ENCODE data around the gene CDH2.

Gene CDH2

GRCh38 chr18:28127228-28127627 is 49.7 kb downstream of the CDH2 start:
- H3K4me1 Mint-ChIP-seq (ENCODE audit: low read depth), result no peaks in the 10 kb centered on the region
- no peaks in the 10 kb centered on the region for H3K27me3 Mint-ChIP-seq (ENCODE audit: low read depth)
- no peak overlapping the region for H3K27ac Mint-ChIP-seq
- no peaks in the 10 kb centered on the region for H3K9me3 Mint-ChIP-seq
- H3K36me3 Mint-ChIP-seq (ENCODE audit: low read depth), result no peaks in the 10 kb centered on the region
- no peak overlapping the region for H3K4me3 Mint-ChIP-seq

GRCh38 chr18:28126768-28127167 is 50.2 kb downstream of the CDH2 start:
- H3K4me3 Mint-ChIP-seq, result no peak overlapping the region
- H3K36me3 Mint-ChIP-seq (ENCODE audit: low read depth), result no peaks in the 10 kb centered on the region
- no peaks in the 10 kb centered on the region for H3K9me3 Mint-ChIP-seq

GRCh38 chr18:28125051-28125450 is 51.9 kb downstream of the CDH2 start:
- H3K36me3 Mint-ChIP-seq (ENCODE audit: low read depth), result no peaks in the 10 kb centered on the region
- no peaks in the 10 kb centered on the region for H3K4me1 Mint-ChIP-seq (ENCODE audit: low read depth)
- H3K4me3 Mint-ChIP-seq, result no peak overlapping the region
- no peaks in the 10 kb centered on the region for H3K27me3 Mint-ChIP-seq (ENCODE audit: low read depth)
- H3K9me3 Mint-ChIP-seq, result no peaks in the 10 kb centered on the region
- no peak overlapping the region for H3K27ac Mint-ChIP-seq

More at GRCh38 chr18:28126768-28127167, 50.2 kb downstream of the CDH2 start:
- no peak overlapping the region for H3K27ac Mint-ChIP-seq
- H3K27me3 Mint-ChIP-seq (ENCODE audit: low read depth), result no peaks in the 10 kb centered on the region
- H3K4me1 Mint-ChIP-seq (ENCODE audit: low read depth), result no peaks in the 10 kb centered on the region

DNA sequence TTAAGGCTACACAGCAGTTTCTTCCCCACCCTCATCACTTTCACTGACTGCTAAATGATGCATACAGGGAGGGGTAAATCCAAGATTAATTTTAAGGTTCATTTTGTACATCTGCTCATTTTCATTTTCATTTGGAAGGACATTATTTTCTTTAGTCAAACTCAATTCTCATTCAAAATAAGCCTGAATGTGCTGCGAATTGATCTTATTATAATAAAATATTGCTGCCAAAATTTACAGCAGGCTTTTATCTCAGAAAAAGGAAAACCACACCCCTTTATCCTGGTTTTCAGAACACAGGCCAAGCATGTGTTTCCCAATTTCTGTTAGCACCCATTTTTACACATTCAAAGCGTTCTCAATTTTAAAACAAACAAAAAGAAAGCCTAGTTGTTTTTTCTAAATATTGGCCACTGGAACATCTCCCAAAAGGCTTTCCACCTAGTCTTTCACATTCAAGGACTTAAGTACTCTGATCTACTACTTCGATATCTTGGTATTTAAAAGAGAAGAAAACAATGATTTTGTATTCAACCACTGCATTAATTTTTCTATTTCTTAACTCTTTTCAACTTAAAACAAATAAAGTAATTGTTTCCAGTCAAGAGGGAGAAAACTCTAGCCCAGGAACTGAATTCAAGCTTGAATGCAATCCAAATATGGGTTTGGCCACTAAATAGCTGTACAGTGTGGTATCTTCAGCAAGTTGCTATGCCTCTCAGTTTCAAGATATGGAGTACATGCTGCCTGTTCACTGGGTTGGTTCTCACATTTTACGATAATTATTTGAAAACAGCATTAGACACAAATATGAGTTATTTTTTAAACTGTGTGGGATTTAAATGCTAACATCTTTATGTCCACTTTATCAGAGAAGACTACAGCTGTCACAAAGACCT is 52.5 kb downstream of the CDH2 start:
- Mint-ChIP-seq H3K27me3 (ENCODE audit: low read depth) (no peaks in the 10 kb centered on the region), H3K27ac (no peak overlapping the region), H3K4me1 (ENCODE audit: low read depth) (no peaks in the 10 kb centered on the region), H3K4me3 (no peak overlapping the region), H3K9me3 (no peaks in the 10 kb centered on the region), H3K36me3 (ENCODE audit: low read depth) (no peaks in the 10 kb centered on the region)

DNA sequence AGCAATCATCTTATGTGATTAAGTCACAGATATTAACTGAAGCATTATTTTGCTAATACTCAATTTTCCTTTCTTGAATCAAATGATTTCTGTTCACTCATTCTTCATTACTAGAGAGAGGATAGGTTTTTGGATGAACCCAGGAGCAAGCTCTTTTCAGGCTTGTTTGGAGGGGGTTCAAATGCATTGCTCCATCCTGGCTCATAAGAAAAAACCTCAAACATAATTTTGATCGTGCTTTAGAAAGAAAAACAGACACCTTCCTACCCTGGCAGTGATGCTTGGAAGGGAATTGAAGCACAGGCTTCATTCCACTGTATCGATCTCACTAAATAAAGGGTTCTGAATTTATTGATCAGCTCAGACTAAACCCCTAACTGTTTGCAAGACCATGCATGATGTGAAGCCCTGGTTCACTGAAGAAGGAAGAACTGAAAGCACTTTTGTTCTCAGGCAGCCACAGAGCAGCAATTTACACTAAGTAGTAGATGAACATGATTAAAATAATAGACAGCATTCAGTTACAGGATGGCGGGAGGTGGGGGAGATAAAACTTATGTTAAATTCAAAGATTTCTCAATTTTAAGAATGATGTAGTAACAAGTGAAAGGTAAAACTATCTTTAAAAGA is 53.4 kb downstream of the CDH2 start:
- Mint-ChIP-seq H3K27me3 (ENCODE audit: low read depth) (no peaks in the 10 kb centered on the region), H3K4me1 (ENCODE audit: low read depth) (no peaks in the 10 kb centered on the region), H3K4me3 (no peak overlapping the region), H3K9me3 (no peaks in the 10 kb centered on the region), H3K36me3 (ENCODE audit: low read depth) (no peaks in the 10 kb centered on the region), H3K27ac (no peak overlapping the region)

DNA sequence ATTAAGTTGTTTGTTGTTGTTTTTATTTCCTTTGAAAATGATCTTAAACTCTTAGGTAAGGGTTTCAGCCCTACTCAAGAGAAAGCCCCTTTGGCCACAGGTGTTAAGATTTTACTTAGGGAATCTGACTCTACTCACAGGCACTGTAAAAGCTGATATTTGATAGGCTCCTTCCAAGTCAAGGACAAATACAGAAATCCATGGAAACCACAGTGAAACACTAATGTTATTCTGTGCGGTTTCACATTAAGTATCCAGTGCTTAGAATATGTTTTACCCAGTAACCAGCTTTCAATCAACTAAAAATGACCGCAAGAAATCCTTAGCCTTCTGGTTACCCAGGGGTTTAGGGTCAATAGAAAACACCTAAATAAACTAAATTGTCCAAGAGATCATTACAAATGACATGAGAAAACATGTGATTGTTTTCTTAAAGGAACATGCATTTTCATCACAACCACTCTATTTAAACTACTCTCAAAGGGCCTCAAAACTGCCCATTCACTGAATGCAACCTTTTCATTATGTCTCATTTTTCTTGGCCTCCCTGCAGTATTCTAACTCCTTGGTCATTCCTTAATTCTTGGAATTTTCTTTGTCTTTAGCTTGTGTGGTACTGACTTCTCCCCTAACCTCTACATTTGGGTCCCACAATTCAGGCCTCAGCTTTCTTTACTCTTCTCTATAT is 56.0 kb downstream of the CDH2 start:
- no peak overlapping the region for H3K4me3 Mint-ChIP-seq
- H3K9me3 Mint-ChIP-seq, result no peaks in the 10 kb centered on the region
- H3K27ac Mint-ChIP-seq, result no peak overlapping the region
- no peaks in the 10 kb centered on the region for H3K36me3 Mint-ChIP-seq (ENCODE audit: low read depth)
- no peaks in the 10 kb centered on the region for H3K4me1 Mint-ChIP-seq (ENCODE audit: low read depth)
- no peaks in the 10 kb centered on the region for H3K27me3 Mint-ChIP-seq (ENCODE audit: low read depth)

DNA sequence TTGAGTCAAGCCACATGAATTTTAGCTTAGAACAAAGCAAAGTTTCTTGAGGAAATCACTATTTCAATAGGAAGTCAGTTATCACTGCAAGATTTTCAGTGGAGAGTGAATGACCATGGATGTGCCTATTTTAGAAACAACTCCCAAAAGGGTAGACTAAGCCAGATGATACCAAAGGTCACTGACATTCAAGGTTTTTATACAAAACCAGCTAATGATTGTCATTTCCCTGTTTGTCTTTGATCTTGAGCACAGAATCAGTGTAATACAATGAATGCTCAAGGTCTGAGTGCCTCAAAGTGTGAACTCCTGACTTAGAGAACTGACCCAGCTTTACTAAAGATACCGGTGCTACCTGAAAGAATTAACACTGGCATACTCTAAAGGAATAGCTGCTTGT is 60.5 kb downstream of the CDH2 start:
- Mint-ChIP-seq H3K27me3 (ENCODE audit: low read depth) (no peaks in the 10 kb centered on the region), H3K27ac (no peak overlapping the region), H3K9me3 (no peaks in the 10 kb centered on the region), H3K36me3 (ENCODE audit: low read depth) (no peaks in the 10 kb centered on the region), H3K4me3 (no peak overlapping the region), H3K4me1 (ENCODE audit: low read depth) (no peaks in the 10 kb centered on the region)

DNA sequence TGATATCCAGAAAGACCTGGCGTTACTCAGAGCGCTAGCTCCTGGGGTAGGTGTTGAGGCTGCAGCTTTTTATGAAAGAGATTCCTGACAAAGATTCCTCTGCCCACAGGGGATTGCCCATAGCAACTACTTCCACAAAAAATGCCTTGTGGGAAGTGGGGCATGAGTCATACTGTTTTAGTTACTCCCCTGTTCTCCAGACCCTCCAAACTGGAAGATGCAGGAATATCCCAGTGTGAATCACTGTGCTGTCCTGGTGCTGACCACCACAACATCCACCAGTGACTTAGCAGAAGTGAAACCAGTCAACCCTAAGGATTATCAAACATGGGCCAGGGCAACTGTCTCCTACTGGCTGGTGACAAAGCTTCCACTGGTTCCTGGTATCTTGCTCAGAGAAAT is 61.8 kb downstream of the CDH2 start:
- Mint-ChIP-seq H3K4me1 (ENCODE audit: low read depth) (no peaks in the 10 kb centered on the region), H3K27me3 (ENCODE audit: low read depth) (no peaks in the 10 kb centered on the region), H3K27ac (no peak overlapping the region), H3K36me3 (ENCODE audit: low read depth) (no peaks in the 10 kb centered on the region), H3K4me3 (no peak overlapping the region), H3K9me3 (no peaks in the 10 kb centered on the region)

DNA sequence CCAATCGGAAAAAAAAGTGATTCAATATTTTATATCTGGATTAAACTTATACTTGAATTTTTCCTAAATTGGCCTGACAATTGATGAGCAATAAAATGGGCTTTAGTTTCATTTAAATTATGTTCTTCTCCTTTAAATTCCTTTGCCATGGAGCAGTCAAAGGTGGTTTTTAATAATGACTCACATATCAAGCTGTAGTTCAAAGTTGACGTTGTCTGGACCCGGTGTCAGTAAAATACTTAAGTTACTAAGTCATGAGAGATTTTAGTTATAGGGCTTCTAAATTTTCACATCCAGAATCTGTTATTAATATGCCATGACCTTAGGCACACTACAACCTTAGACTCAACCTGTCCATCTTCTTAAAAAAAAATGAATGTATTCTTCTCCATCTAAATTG is 62.5 kb downstream of the CDH2 start:
- Mint-ChIP-seq H3K9me3 (no peaks in the 10 kb centered on the region), H3K27me3 (ENCODE audit: low read depth) (no peaks in the 10 kb centered on the region), H3K4me3 (no peak overlapping the region), H3K4me1 (ENCODE audit: low read depth) (no peaks in the 10 kb centered on the region), H3K36me3 (ENCODE audit: low read depth) (no peaks in the 10 kb centered on the region), H3K27ac (no peak overlapping the region)

- Mint-ChIP-seq H3K36me3 (ENCODE audit: low read depth) (no peaks in the 10 kb centered on the region), H3K4me3 (no peak overlapping the region), H3K27ac (no peak overlapping the region), H3K9me3 (no peaks in the 10 kb centered on the region), H3K4me1 (ENCODE audit: low read depth) (no peaks in the 10 kb centered on the region), H3K27me3 (ENCODE audit: low read depth) (no peaks in the 10 kb centered on the region)
Measured at GRCh38 chr18:28113271-28114029, 63.5 kb downstream of the CDH2 start.

GRCh38 chr18:28112056-28112470 is 64.9 kb downstream of the CDH2 start:
- Mint-ChIP-seq H3K27ac (no peak overlapping the region), H3K9me3 (no peaks in the 10 kb centered on the region), H3K27me3 (ENCODE audit: low read depth) (no peaks in the 10 kb centered on the region), H3K4me1 (ENCODE audit: low read depth) (no peaks in the 10 kb centered on the region), H3K4me3 (no peak overlapping the region), H3K36me3 (ENCODE audit: low read depth) (no peaks in the 10 kb centered on the region)

- H3K27me3 Mint-ChIP-seq (ENCODE audit: low read depth), result no peaks in the 10 kb centered on the region
- H3K4me1 Mint-ChIP-seq (ENCODE audit: low read depth), result no peaks in the 10 kb centered on the region
- H3K27ac Mint-ChIP-seq, result no peak overlapping the region
- no peak overlapping the region for H3K4me3 Mint-ChIP-seq
- no peaks in the 10 kb centered on the region for H3K9me3 Mint-ChIP-seq
- no peaks in the 10 kb centered on the region for H3K36me3 Mint-ChIP-seq (ENCODE audit: low read depth)
Measured at GRCh38 chr18:28110924-28111323, 66.0 kb downstream of the CDH2 start.

DNA sequence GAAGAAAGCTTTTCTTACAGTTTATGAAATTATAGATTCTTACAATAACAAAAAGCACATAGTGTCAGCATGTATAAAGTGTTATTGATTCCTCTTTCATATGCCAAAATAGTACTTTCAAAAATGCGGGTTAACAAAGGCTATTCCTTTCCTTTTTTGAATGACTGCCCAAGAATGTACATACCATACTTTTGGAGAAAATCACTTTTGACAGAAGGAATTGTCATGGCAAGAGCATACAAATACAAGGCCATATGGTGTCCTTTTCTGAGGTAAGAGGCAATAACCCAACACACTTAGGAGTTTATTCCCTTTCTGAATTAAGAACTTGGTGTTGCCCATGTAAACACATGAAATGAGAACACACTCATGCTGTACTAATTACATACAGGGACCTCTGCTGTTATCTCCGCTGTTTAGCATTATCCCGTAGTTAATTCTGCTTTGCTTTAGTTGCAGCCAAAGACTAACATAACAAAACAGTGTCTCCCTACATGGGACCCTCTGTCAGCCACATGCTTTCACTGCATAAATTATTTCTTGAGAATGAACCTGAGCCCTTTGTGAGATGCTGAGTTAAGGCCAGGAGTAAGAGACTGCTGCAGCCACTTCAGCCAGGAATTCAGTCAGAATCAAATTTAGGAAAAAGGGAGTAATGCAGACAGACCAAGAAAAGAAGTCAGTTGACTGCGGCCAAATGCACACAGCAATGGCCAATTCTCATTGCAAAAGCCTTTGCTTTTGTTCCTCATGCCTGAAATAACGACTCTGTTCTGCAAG is 67.0 kb downstream of the CDH2 start:
- H3K27ac Mint-ChIP-seq, result no peak overlapping the region
- H3K4me3 Mint-ChIP-seq, result no peak overlapping the region
- no peaks in the 10 kb centered on the region for H3K36me3 Mint-ChIP-seq (ENCODE audit: low read depth)
- H3K27me3 Mint-ChIP-seq (ENCODE audit: low read depth), result no peaks in the 10 kb centered on the region
- H3K4me1 Mint-ChIP-seq (ENCODE audit: low read depth), result no peaks in the 10 kb centered on the region
- no peaks in the 10 kb centered on the region for H3K9me3 Mint-ChIP-seq

DNA sequence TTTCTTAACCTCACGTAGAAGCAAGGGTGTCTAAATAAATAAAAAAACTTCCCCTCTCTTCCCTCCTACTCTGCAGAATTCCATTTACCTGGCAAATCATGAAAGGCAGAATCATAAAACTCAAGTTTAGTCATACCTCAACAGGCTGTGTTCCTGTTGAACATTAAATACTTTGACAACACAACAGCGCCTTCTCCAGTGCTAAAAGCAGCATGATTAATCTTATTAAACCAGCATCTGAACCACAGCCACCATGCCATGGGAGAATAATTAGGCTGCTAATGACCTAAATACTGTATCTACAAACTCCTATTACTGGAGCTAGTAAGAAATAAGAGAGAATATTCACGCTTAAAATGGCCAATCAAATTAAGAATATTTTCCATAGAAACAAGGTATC is 68.1 kb downstream of the CDH2 start:
- no peaks in the 10 kb centered on the region for H3K4me1 Mint-ChIP-seq (ENCODE audit: low read depth)
- no peak overlapping the region for H3K4me3 Mint-ChIP-seq
- H3K27ac Mint-ChIP-seq, result no peak overlapping the region
- no peaks in the 10 kb centered on the region for H3K9me3 Mint-ChIP-seq
- H3K36me3 Mint-ChIP-seq (ENCODE audit: low read depth), result no peaks in the 10 kb centered on the region
- H3K27me3 Mint-ChIP-seq (ENCODE audit: low read depth), result no peaks in the 10 kb centered on the region
